Transverse colon (tissue), 3 donors: ENCODE measurements around the gene TEAD3.

Experiments
- POLR2A ChIP-seq: fragments of 450-650 bp; IDR thresholded peaks from one replicate; pipeline ENCODE4 v1.6.1; 2016; ENCODE audit warnings: antibody characterized with exemption, mild to moderate bottlenecking, moderate library complexity
- TF ChIP-seq, protein P1 (sequence below), 5 experiments: fragments of 200-600 bp in 3 of 5; fragments of 450-650 bp in 2 of 5; sonication (generic) in 3 of 5; IDR thresholded peaks; 1 replicate in 2 of 5; 2 replicates in 3 of 5; pipeline ENCODE4 v1.5.1; 2016 to 2017; ENCODE audit warnings: antibody characterized with exemption in 5 of 5, inconsistent platforms in 3 of 5, mild to moderate bottlenecking in 2 of 5, moderate library complexity in 1 of 5

DNA sequence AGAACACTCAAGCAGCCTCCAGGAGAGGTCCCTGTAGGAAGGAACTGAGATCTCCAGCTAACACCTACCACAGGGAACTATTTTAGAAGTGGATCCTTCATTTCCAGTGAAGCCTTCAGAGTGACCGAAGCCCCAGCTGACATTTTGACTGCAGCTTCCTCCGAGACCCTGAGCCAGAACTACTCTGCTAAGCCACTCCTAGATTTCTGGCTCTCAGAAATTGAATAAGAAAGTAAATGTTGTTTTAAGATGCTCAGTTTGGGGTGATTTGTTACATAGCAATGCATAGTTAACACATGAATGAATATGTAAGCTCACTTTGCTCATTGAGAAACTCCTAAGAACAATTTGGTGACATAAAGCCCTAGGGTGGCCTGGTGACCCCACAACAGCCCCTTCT lies 10.3 kb upstream of the TEAD3 start:
- TF ChIP-seq, protein P1, sequence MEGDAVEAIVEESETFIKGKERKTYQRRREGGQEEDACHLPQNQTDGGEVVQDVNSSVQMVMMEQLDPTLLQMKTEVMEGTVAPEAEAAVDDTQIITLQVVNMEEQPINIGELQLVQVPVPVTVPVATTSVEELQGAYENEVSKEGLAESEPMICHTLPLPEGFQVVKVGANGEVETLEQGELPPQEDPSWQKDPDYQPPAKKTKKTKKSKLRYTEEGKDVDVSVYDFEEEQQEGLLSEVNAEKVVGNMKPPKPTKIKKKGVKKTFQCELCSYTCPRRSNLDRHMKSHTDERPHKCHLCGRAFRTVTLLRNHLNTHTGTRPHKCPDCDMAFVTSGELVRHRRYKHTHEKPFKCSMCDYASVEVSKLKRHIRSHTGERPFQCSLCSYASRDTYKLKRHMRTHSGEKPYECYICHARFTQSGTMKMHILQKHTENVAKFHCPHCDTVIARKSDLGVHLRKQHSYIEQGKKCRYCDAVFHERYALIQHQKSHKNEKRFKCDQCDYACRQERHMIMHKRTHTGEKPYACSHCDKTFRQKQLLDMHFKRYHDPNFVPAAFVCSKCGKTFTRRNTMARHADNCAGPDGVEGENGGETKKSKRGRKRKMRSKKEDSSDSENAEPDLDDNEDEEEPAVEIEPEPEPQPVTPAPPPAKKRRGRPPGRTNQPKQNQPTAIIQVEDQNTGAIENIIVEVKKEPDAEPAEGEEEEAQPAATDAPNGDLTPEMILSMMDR (IDR thresholded peaks at IDR 0.05), result no peak
- TF ChIP-seq POLR2A, result no peak
